Esophagus muscularis mucosa (tissue), 4 donors: ENCODE data around the gene ABCA9. TPM values are rescaled to one million over a fixed set of nuclear protein-coding genes. Genes with fewer than 3 reads are reported as not detected.
A peak's percentile ranks its signal among the peaks of the same experiment; 100 is the strongest.

Experiments used
- DNase-seq: peaks from one replicate; pipeline ENCODE4 v3.0.0-alpha.2; 2017; ENCODE audit errors: extremely low spot score
- H3K27ac ChIP-seq, 4 donors: fragments of 200-600 bp; sonication (generic); replicated peaks in 1 of 4; 1 replicate in 3 of 4; 2 replicates in 1 of 4; pipeline ENCODE4 v1.5.1; 2016 to 2019; ENCODE audit warnings: mild to moderate bottlenecking in 1 of 4
- H3K27me3 ChIP-seq, 4 donors: fragments of 200-600 bp; sonication (generic); one replicate each; pipeline versions ENCODE4 v1.5.1 to v1.6.0; 2016 to 2019
- H3K36me3 ChIP-seq, 4 donors: fragments of 200-600 bp; sonication (generic); one replicate each; pipeline ENCODE4 v1.5.1; 2016 to 2019
- H3K4me1 ChIP-seq, 4 donors: fragments of 200-600 bp; sonication (generic); one replicate each; pipeline ENCODE4 v1.5.1; 2016 to 2019
- H3K4me3 ChIP-seq, 4 donors: fragments of 200-600 bp; sonication (generic); 1 replicate in 2 of 4; 2 replicates in 2 of 4; pipeline ENCODE4 v1.5.1; 2016 to 2019; ENCODE audit warnings: mild to moderate bottlenecking in 4 of 4, moderate library complexity in 1 of 4
- H3K9me3 ChIP-seq, 4 donors: fragments of 200-600 bp; sonication (generic); 1 replicate in 3 of 4; 2 replicates in 1 of 4; pipeline ENCODE4 v1.5.1; 2016 to 2019
- CTCF ChIP-seq, 3 experiments: fragments of 200-600 bp in 2 of 3; fragments of 450-650 bp in 1 of 3; sonication (generic) in 2 of 3; IDR thresholded peaks; one replicate each; pipeline ENCODE4 v1.5.1; 2017 to 2019; ENCODE audit warnings: antibody characterized with exemption in 3 of 3, mild to moderate bottlenecking in 2 of 3, moderate library complexity in 1 of 3
- EP300 ChIP-seq: sonication (generic); formaldehyde crosslinking; IDR thresholded peaks from one replicate; pipeline ENCODE4 v1.6.1; 2017; ENCODE audit warnings: antibody characterized with exemption
- POLR2A ChIP-seq: fragments of 450-650 bp; IDR thresholded peaks from one replicate; pipeline ENCODE4 v1.6.1; 2017; ENCODE audit warnings: antibody characterized with exemption, moderate library complexity, mild to moderate bottlenecking, low read depth
- POLR2AphosphoS5 ChIP-seq, 2 donors: sonication (generic); formaldehyde crosslinking; IDR thresholded peaks; one replicate each; pipeline ENCODE4 v1.6.1; 2017; ENCODE audit warnings: antibody characterized with exemption in 2 of 2
- WGBS: methylation state at CpG from one replicate; pipeline ENCODE4 v1.1.5; 2018; 5-methylcytosine and 5-hydroxymethylcytosine counted together
- intact Hi-C: fragments of 100-400 bp; cut with DNase I; formaldehyde crosslinking; loops from one replicate; pipeline ENCODE4 v1.15.1; 2023
- total RNA-seq, 4 donors: library from RNA; depleted of rRNA; stranded (reverse); fragments of >200 nt; gene quantifications; one replicate each; pipeline versions ENCODE4 v1.1.0 to v1.2.1, GENCODE V29; 2016

ABCA9 gene
- total RNA-seq, 4 donors from 2014 or later = 19.8 to 56.1 (median 26.0) TPM

GRCh38 chr17:69064476-69064875 is 3.7 kb upstream of the ABCA9 start:
- H3K36me3 ChIP-seq = no peaks in the 10 kb centered on the region
- 71% methylated on average over 1 of the region's 1 CpG for WGBS
- H3K27ac ChIP-seq = no peak overlapping the region
- TF ChIP-seq EP300 = no peak
- no peak for TF ChIP-seq CTCF (IDR thresholded peaks at IDR 0.05)
- no peak for TF ChIP-seq POLR2A
- TF ChIP-seq POLR2AphosphoS5 (IDR thresholded peaks at IDR 0.05) = no peak
- no peaks in the 10 kb centered on the region for H3K9me3 ChIP-seq
- DNase-seq = no peak
- H3K4me1 ChIP-seq = peaks cover 0 to 10% (median 3%) of the 10 kb centered on the region in 4 donors
- no peaks in the 10 kb centered on the region for H3K27me3 ChIP-seq
- H3K4me3 ChIP-seq = no peak overlapping the region
- intact Hi-C loops = no loop called here

GRCh38 chr17:69064001-69064400 is 3.3 kb upstream of the ABCA9 start:
- no peak overlapping the region for H3K27ac ChIP-seq
- intact Hi-C loops = no loop called here
- DNase-seq = no peak
- H3K36me3 ChIP-seq = no peaks in the 10 kb centered on the region
- 84% methylated on average over 2 of the region's 2 CpGs for WGBS
- H3K4me3 ChIP-seq = no peak overlapping the region
- TF ChIP-seq POLR2A = no peak
- no peak for TF ChIP-seq EP300
- no peak for TF ChIP-seq POLR2AphosphoS5 (IDR thresholded peaks at IDR 0.05)
- TF ChIP-seq CTCF (IDR thresholded peaks at IDR 0.05) = no peak
- no peaks in the 10 kb centered on the region for H3K27me3 ChIP-seq
- H3K4me1 ChIP-seq = peaks cover 0 to 10% (median 3%) of the 10 kb centered on the region in 4 donors
- no peaks in the 10 kb centered on the region for H3K9me3 ChIP-seq

- H3K9me3 ChIP-seq = no peaks in the 10 kb centered on the region
- no peaks in the 10 kb centered on the region for H3K36me3 ChIP-seq
- H3K27me3 ChIP-seq = no peaks in the 10 kb centered on the region
- 80% methylated on average over 4 of the region's 4 CpGs for WGBS
- no peak for DNase-seq
- TF ChIP-seq POLR2AphosphoS5 (IDR thresholded peaks at IDR 0.05) (no peak), EP300 (no peak), POLR2A (no peak), CTCF (IDR thresholded peaks at IDR 0.05) (no peak)
- no peak overlapping the region for H3K4me3 ChIP-seq
- H3K4me1 ChIP-seq = peaks cover 0 to 10% (median 3%) of the 10 kb centered on the region in 4 donors
- intact Hi-C loops = no loop called here
- no peak overlapping the region for H3K27ac ChIP-seq
Measured at GRCh38 chr17:69062860-69063581, 2.3 kb upstream of the ABCA9 start.

- Histone ChIP-seq H3K9me3 (peaks cover 0 to under 1% (median 0%) of the 10 kb centered on the region in 4 donors), H3K4me3 (no peak overlapping the region), H3K36me3 (peaks cover 0 to 7% (median 0%) of the 10 kb centered on the region in 4 donors), H3K27me3 (no peaks in the 10 kb centered on the region), H3K27ac (peak overlapping the region in 1 of 4 donors; percentile 37), H3K4me1 (peaks cover 0 to 10% (median 3%) of the 10 kb centered on the region in 4 donors)
- intact Hi-C loops = no loop called here
- DNase-seq = no peak
- WGBS = 81% methylated on average over 4 of the region's 4 CpGs
- TF ChIP-seq POLR2AphosphoS5 (IDR thresholded peaks at IDR 0.05) = no peak
- no peak for TF ChIP-seq CTCF (IDR thresholded peaks at IDR 0.05)
- no peak for TF ChIP-seq POLR2A
- no peak for TF ChIP-seq EP300
Measured at GRCh38 chr17:69061721-69062556, 1.2 kb upstream of the ABCA9 start.
